HEK293T (cell line): ENCODE data around the gene MED15.

Experiments used
- FOXA1 ChIP-seq: fragments of 450-650 bp; IDR thresholded peaks from 2 replicates; pipeline ENCODE4 v1.6.1; 2016; ENCODE audit warnings: mild to moderate bottlenecking
- ZNF384 ChIP-seq: fragments of 450-650 bp; IDR thresholded peaks from 2 replicates; pipeline ENCODE4 v1.6.1; 2016

DNA sequence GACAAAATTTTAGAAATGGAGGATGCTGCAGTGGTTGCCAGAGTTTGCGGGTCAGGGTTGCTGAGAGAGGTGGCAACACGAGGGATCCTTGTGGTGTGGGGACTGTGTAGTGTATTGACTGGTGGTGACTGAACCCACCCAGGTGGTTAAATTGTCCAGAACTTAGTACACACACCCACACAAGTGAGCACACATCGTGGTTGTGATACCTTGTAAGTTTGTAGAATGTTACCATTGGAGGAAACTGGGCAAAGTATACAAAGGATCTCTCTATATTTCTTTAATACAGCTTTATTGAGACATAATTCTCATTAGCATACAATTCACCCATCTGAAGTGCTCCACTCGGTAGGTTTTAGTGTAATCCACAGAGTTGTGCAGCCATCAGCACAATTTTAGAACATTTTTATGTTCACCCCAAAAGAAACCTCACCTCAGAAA is 56.1 kb downstream of the MED15 start:
- TF ChIP-seq ZNF384 (no peak), FOXA1 (no peak)
